Epidermal melanocyte (primary cell): Measurements from ENCODE around the gene TES.
"Not testable (repeated sequence)": the region's sequence is repeated elsewhere in the genome, so short reads cannot be mapped to it uniquely, and the experiment has no call there.

Experiments used
- DNase-seq: peaks from one replicate; pipeline ENCODE4 v3.0.0; 2011; ENCODE audit warnings: low spot score; ENCODE audit not compliant: insufficient read length

TES gene

GRCh38 chr7:116283595-116284204, 73.4 kb downstream of the TES start:
- DNase-seq: no peak

DNA sequence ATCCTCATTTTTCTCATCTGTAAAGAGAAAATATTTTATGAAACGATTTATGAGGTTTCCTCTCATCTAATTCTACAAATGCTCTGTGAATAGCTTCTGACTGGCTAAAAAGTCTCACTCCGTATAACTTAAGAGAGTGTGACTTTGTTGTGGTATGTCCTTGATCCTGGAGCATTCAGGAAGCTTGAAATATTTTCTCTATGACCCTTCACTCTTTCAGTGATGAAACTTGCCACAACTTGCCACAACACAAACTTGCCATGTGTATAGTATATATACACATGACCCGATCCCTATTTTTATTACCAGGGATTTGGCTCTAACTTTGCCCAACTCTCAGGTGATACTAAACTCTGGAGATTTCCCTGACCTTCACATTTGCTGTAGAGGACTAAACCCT, 74.1 kb downstream of the TES start:
- no peak for DNase-seq

DNA sequence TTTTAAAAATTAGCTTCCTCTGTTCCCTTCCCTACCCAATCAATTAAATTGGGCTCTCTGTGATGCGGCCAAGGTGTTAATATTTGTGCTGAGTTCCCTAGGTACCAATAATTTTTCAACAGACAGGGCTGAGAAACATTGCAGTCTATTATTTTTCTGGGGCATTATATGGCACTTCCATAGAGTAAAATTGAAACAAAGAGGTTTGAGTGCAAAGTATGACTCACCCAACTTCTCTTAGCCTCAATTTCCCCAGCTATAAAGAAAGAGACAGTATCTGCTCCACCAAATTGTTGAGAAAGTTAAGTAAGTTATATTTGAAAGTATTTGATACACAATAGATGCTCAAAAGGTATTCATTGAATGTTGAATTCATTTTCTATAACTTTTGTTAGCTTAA, 74.9 kb downstream of the TES start:
- no peak for DNase-seq

- no peak for DNase-seq
Observed at GRCh38 chr7:116290740-116291139, 80.4 kb downstream of the TES start.

DNA sequence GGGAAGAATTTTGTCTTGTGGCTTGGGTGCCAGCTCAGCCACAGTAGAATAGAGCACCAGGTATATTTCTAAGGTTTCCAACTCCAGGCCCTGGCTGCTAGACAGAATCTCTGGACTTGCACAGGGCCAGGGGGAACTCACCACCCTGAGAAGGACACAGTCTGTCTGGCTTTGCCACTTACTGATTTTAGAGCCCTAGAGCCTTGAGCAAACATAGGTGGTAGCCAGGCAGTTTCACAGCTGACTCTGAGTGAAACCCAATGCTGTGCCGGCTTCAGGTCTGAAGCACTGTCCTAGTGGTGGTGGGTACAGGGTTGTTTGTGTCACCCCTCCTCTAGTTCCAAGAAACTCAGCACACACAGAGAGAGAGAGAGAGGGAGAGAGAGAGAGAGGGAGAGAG, 81.6 kb downstream of the TES start:
- DNase-seq: no peak

DNA sequence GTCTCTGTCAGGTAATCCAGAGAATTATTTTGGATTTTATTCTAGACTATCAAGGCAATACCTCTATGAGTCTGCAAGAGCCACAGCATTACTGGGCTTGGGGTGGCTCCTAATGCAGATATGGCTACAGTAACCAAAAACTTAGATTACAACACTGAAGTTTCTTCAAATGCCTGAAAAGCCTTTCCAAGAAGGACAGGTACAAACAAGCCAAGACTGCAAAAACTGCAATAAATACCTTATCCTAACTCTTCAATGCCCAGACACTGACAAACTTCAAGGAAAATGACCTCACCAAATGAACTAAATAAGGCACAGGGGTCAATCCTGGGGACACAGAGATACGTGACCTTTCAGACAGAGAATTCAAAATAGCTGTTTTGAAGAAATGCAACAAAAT, 82.0 kb downstream of the TES start:
- no peak for DNase-seq

DNA sequence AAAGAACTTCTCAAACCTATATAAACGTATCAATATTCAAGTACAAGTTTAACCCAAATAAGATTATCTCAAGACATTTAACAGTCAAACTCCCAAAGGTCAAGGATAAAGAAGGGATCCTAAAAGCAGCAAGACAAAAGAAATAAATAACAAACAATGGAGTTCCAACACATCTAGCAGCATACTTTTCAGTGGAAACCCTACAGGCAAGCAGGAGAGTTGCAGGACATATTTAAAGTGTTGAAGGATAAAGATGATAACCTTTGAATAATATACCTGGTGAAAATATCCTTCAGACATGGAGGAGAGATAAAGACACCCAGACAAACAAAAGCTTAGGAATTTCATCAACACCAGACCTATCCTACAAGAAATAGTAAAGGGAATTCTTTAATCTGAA, 82.8 kb downstream of the TES start:
- DNase-seq: no peak

DNA sequence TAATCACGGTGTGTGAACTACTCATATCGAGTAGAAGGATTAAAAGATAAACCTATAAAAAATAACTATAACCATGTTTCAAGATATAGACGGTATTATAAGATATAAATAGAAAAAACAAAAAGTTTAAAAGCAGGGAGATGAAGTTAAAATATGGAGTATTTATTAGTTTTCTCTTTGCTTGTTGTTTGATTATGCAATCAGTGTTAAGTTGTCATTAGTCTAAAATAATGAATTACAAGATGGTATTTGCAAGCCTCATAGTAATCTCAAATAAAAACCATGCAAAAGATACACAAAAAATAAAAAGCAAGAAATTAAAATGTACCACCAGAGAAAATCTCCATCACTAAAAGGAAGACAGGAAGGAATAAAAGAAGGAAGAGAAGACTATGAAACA, 83.3 kb downstream of the TES start:
- no peak for DNase-seq

GRCh38 chr7:116295903-116296302, 85.6 kb downstream of the TES start:
- DNase-seq: not testable (repeated sequence)

DNA sequence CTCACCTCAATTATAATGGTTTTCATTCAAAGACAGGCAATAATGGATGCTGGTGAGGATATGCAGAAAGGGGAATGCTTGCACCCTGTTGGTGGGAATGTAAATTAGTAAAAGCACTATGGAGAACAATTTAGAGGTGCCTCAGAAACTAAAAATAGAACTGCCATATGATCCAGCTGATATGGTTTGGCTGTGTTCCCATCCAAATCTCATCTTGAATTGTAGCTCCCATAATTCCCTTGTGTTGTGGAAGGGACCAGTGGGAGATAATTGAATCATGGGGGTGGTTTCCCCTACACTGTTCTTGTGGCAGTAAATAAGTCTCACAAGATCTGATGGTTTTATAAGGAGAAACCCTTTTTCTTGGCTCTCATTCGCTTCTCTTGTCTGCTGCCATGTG, 87.7 kb downstream of the TES start:
- DNase-seq: no peak

DNA sequence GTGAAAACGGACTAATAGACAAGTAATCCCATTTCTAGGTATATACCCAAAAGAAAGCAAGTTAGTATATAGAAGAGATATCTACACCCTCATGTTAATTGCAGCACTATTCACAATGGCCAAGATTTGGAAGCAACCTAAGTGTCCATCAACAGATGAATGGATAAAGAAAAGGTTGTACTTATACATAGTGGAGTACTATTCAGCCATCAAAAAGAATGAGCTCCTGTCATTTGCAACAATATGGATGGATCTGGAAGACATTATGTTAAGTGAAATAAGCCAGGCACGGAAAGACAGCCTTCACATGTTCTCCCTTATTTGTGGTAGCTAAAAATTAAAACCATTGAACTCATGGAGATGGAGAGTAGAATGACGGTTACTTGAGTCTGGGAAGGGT, 88.2 kb downstream of the TES start:
- no peak for DNase-seq

DNA sequence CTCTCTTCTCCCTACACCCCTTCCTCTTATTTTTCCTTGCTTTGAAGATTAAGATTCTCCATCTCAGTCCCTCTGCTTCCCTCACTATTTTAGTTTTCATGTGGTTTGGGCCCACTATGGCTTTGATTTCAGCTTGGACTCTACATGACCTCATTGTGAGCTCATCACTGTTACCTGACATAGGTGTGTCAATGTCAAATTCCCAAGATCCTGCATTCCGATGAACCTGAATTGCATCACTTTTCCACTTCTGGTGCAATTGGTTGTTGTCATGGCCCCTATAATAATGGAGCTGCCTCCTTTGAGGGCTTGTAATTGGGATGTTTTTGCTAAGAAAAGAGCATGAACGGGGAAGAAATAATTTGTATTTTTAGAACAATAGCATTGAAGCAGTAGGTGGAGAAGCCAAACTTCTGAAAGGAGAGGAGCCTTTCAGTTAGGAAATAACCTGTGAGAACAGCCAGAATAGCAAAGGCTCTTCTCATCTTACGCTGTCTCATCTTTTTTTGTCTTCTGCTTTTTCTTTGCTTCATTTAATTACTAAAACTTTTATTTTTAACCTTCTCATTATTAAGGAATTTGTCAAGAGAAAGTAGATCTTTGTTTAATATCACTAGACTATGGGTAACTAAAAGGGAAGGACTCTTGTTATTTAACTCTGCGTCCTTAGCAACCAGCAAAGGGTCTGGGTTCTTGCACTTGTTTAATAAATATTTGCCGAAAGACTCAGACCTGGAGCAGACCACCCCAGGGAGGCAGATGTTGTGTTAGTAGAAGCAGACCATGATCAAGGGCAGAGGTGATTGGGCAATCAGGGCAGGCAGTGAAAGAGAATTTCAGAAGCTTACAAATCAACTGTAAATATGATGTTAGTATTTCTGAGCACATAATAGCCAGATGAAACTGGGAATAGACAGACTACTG, 95.4 kb downstream of the TES start:
- no peak for DNase-seq

DNA sequence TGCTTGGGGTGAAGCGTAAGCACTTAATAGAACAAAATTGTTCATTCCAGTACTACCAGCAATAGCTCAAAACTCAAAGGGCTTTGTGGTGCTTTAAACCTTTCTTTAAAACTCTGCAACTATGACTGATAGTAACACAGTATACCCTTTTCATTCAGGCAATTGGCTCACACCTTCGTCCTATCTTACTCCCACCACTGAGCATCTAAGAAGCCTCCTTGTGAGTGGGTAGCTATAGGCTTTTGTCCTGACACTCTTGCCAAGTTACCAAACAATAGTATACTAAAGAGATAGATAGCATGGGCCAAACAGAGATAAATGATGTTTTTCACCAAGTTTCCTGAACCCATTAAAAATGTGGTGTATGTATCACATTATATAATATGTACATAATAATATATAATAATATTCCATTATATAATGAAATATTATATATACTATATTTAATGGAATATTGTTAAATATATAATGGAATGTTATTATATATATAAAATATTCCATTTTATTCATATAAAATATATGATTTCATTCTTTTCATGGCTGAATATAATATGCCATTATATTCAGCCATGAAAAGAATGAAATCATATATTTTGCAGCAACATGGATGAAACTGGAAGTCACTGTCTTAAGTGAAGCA, 96.2 kb downstream of the TES start:
- no peak for DNase-seq

DNA sequence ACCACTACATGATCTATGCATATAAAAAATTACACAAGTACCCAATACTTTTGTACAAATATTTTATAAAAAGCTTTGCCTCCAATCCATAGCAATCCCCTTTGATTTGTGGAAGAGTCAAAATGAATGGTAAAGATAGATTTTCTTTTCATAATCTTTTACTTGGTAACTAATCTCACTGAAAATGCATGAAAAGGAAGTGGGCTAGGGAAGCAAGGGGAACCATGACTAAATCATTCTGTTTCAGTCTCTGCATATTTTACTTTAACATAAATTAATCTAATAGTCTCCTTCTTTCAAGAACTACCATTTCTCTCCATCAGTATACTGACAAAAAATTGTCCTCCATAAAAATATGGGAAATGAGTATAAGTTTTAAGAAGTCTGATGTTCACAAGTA, 96.9 kb downstream of the TES start:
- no peak for DNase-seq
